Neuronal stem cell (in vitro differentiated cells): ENCODE results near the gene TNRC6B.

Source experiments
- DNase-seq: peaks from one replicate; pipeline ENCODE4 v3.0.0-alpha.2; 2013; ENCODE audit warnings: low spot score
- H2AFZ ChIP-seq: one replicate; pipeline ENCODE4 v1.6.1; 2013; ENCODE audit warnings: mild to moderate bottlenecking, low read length, inconsistent platforms
- H2AK5ac ChIP-seq: 2 replicates; pipeline ENCODE4 v1.6.1; 2013; ENCODE audit warnings: low read depth, mild to moderate bottlenecking, inconsistent platforms, low read length, moderate library complexity, mixed read lengths
- H2BK120ac ChIP-seq: 2 replicates; pipeline ENCODE4 v1.6.1; 2013; ENCODE audit warnings: low read depth, mild to moderate bottlenecking, inconsistent platforms, low read length, moderate library complexity, mixed read lengths
- H2BK12ac ChIP-seq: one replicate; pipeline ENCODE4 v1.6.1; 2013; ENCODE audit warnings: low read length, inconsistent platforms
- H2BK15ac ChIP-seq: 2 replicates; pipeline ENCODE4 v1.6.1; 2013; ENCODE audit warnings: mild to moderate bottlenecking, low read length, inconsistent platforms, mixed read lengths
- H2BK5ac ChIP-seq: one replicate; pipeline ENCODE4 v1.6.1; 2013; ENCODE audit warnings: inconsistent platforms, mild to moderate bottlenecking, low read length, moderate library complexity
- H3K14ac ChIP-seq: one replicate; pipeline ENCODE4 v1.6.1; 2013; ENCODE audit warnings: low read length, inconsistent platforms
- H3K18ac ChIP-seq: 2 replicates; pipeline ENCODE4 v1.6.1; 2013; ENCODE audit warnings: low read length, inconsistent platforms
- H3K23ac ChIP-seq: 2 replicates; pipeline ENCODE4 v1.6.1; 2013; ENCODE audit warnings: low read depth, mild to moderate bottlenecking, mixed read lengths, low read length, inconsistent platforms; ENCODE audit not compliant: poor library complexity
- H3K27ac ChIP-seq: replicated peaks from 3 replicates; pipeline ENCODE4 v1.5.1; 2013; ENCODE audit warnings: low read length, inconsistent platforms
- H3K27me3 ChIP-seq, 3 experiments: 2 replicates each; pipeline ENCODE4 v1.6.1; 2013; ENCODE audit warnings: low read length in 3 of 3, mild to moderate bottlenecking in 2 of 3, inconsistent platforms in 1 of 3, low read depth in 1 of 3, mixed read lengths in 1 of 3, moderate library complexity in 1 of 3; ENCODE audit not compliant: control insufficient read depth in 3 of 3, insufficient read depth in 3 of 3
- H3K36me3 ChIP-seq, 2 donors: replicated peaks in 1 of 2; 2 replicates each; pipeline ENCODE4 v1.6.1; 2013; ENCODE audit warnings: low read length in 2 of 2; ENCODE audit not compliant: control insufficient read depth in 2 of 2, insufficient read depth in 2 of 2
- H3K4ac ChIP-seq: 2 replicates; pipeline ENCODE4 v1.6.1; 2013; ENCODE audit warnings: inconsistent platforms, mild to moderate bottlenecking, low read length, moderate library complexity
- H3K4me1 ChIP-seq, 2 donors: 1 replicate in 1 of 2; 2 replicates in 1 of 2; pipeline ENCODE4 v1.6.1; 2013; ENCODE audit warnings: low read length in 2 of 2, low read depth in 1 of 2; ENCODE audit not compliant: control insufficient read depth in 2 of 2, insufficient read depth in 1 of 2
- H3K4me2 ChIP-seq: one replicate; pipeline ENCODE4 v1.6.1; 2013; ENCODE audit warnings: mild to moderate bottlenecking, low read length, inconsistent platforms; ENCODE audit not compliant: insufficient read depth, poor library complexity, severe bottlenecking
- H3K4me3 ChIP-seq, 2 donors: 2 replicates each; pipeline ENCODE4 v1.5.1; 2013; ENCODE audit warnings: low read length in 2 of 2, mild to moderate bottlenecking in 2 of 2, inconsistent platforms in 1 of 2, moderate library complexity in 1 of 2
- H3K79me1 ChIP-seq: one replicate; pipeline ENCODE4 v1.6.1; 2013; ENCODE audit warnings: low read depth, mild to moderate bottlenecking, inconsistent platforms, low read length, moderate library complexity
- H3K9ac ChIP-seq: one replicate; pipeline ENCODE4 v1.6.1; 2013; ENCODE audit warnings: mild to moderate bottlenecking, low read depth, low read length, inconsistent platforms; ENCODE audit not compliant: poor library complexity
- H3K9me3 ChIP-seq, 2 donors: replicated peaks in 1 of 2; 2 replicates each; pipeline versions ENCODE3 to v1.6.1; 2013; ENCODE audit warnings: low read length in 2 of 2, mild to moderate bottlenecking in 2 of 2, inconsistent platforms in 1 of 2, low read depth in 1 of 2, mixed read lengths in 1 of 2, moderate library complexity in 1 of 2; ENCODE audit not compliant: control insufficient read depth in 2 of 2, insufficient read depth in 1 of 2
- H4K8ac ChIP-seq: one replicate; pipeline ENCODE4 v1.6.1; 2013; ENCODE audit warnings: low read depth, mild to moderate bottlenecking, inconsistent platforms, low read length, moderate library complexity
- H4K91ac ChIP-seq: one replicate; pipeline ENCODE4 v1.6.1; 2013; ENCODE audit warnings: low read length, low read depth, mild to moderate bottlenecking, inconsistent platforms; ENCODE audit not compliant: poor library complexity
- WGBS, 2 donors: extraction: QIAGEN DNeasy Blood & Tissue Kit; methylation state at CpG; one replicate each; pipeline ENCODE4 v1.1.7; 2013; ENCODE audit warnings: missing lambda C conversion rate in 2 of 2, mixed read lengths in 1 of 2; ENCODE audit not compliant: insufficient read length in 2 of 2, insufficient replicate concordance in 1 of 2; ENCODE audit errors: extremely low coverage in 2 of 2; 5-methylcytosine and 5-hydroxymethylcytosine counted together

TNRC6B gene

DNA sequence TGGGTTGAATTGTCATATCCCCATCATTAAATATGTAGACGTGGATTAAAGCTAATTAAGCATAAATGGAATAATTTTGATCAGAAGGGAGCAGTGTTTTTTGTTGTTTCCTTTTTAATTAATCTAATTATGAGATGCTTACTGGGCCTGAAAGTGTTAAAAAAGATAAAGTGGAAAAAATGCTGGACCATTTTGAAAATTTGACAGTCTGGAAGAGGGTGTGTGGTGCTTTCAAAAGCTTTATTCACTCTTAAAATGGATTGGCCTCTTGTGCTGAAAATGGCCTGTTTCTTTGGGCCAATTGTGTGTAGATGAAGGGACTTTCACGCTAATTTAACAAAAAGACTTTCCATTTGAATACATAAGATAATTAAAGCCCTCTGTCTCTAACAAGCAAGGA lies 1.8 kb downstream of the TNRC6B start:
- Histone ChIP-seq H3K4ac (no peak overlapping the region), H3K27me3 (no peaks in the 10 kb centered on the region), H3K14ac (no peak overlapping the region), H3K18ac (no peak overlapping the region), H3K79me1 (peaks cover 3% of the 10 kb centered on the region), H3K9me3 (peaks cover 0 to under 1% of the 10 kb centered on the region in 2 donors), H2AK5ac (no peak overlapping the region), H2BK120ac (no peak overlapping the region), H4K8ac (no peak overlapping the region), H3K36me3 (peaks cover 0 to 7% of the 10 kb centered on the region in 2 donors), H2BK12ac (no peak overlapping the region), H3K23ac (no peak overlapping the region), H4K91ac (no peak overlapping the region), H3K9ac (no peak overlapping the region), H3K4me2 (peak overlapping the region; percentile 56), H3K27ac (no peak overlapping the region), H3K4me1 (peaks cover 16 to 31% of the 10 kb centered on the region in 2 donors), H2BK15ac (no peak overlapping the region), H3K4me3 (peak overlapping the region in 1 of 2 donors; percentile 85), H2AFZ (no peak overlapping the region), H2BK5ac (no peak overlapping the region)
- no peak for DNase-seq
- WGBS, 2 donors: no CpG with 5 or more reads among the region's 2 CpGs

DNA sequence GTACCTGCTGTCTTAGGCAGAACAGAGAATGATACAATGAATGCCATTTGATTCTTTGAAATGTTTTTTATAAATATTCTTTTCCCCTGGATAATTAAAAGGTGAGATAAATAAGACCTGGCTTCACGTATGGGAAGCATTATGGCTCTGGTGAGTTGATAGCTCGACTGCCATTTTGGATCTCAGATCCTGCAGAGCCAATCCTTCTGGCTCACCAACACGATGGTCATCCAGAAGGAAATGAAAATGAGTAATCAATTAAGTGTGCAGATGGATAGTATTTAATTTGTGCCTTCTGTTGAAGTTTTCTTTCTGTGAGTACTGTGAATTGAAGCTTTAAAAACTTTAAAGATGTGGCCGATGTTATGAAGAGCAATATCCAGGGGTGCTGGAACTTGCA lies 2.7 kb downstream of the TNRC6B start:
- no peak overlapping the region for H3K27ac ChIP-seq

DNA sequence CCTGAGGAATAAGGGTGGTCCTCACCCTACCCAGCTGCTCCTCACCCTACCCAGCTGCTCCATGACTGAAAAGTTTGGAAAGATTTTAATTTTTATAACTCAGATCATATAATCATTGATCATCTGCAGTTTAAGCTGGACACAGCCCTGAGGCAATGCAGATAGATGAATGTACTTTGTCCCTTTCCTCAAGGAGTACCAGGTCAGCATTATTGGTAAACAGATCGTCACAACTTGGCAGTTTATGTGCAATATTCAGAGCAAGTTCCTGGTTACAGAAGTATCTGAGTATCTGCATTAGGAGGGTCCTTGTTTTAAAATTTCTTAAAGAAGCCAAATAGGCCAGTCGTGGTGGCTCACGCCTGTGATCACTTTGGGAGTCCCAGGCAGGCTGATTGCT lies 3.6 kb downstream of the TNRC6B start:
- Histone ChIP-seq H3K18ac (no peak overlapping the region), H3K79me1 (peaks cover 7% of the 10 kb centered on the region), H2BK15ac (no peak overlapping the region), H3K4me2 (no peak overlapping the region), H2BK12ac (no peak overlapping the region), H3K14ac (no peak overlapping the region), H2BK120ac (no peak overlapping the region), H2BK5ac (no peak overlapping the region), H3K23ac (no peak overlapping the region), H3K27me3 (no peaks in the 10 kb centered on the region), H2AK5ac (no peak overlapping the region), H3K9ac (no peak overlapping the region), H2AFZ (no peak overlapping the region), H4K8ac (no peak overlapping the region), H3K9me3 (peaks cover 0 to 3% of the 10 kb centered on the region in 2 donors), H3K36me3 (peaks cover 0 to 7% of the 10 kb centered on the region in 2 donors), H3K4me1 (peaks cover 12 to 27% of the 10 kb centered on the region in 2 donors), H3K4me3 (no peak overlapping the region), H3K4ac (no peak overlapping the region), H4K91ac (no peak overlapping the region), H3K27ac (no peak overlapping the region)
- no CpG with 5 or more reads among the region's 3 CpGs for WGBS, 2 donors
- DNase-seq: no peak

More for the DNA sequence above, 2.7 kb downstream of the TNRC6B start:
- Histone ChIP-seq H3K9ac (no peak overlapping the region), H3K36me3 (peaks cover 0 to 7% of the 10 kb centered on the region in 2 donors), H3K9me3 (peaks cover 0 to 3% of the 10 kb centered on the region in 2 donors), H2BK12ac (no peak overlapping the region), H2BK120ac (no peak overlapping the region), H3K4me1 (peaks cover 16 to 30% of the 10 kb centered on the region in 2 donors), H3K79me1 (peaks cover 3% of the 10 kb centered on the region), H4K8ac (no peak overlapping the region), H2BK15ac (no peak overlapping the region), H3K27me3 (no peaks in the 10 kb centered on the region), H3K4ac (no peak overlapping the region), H3K14ac (no peak overlapping the region), H2BK5ac (no peak overlapping the region), H3K4me2 (no peak overlapping the region), H2AFZ (no peak overlapping the region), H4K91ac (no peak overlapping the region), H2AK5ac (no peak overlapping the region), H3K23ac (no peak overlapping the region), H3K18ac (no peak overlapping the region), H3K4me3 (peak overlapping the region in 1 of 2 donors; percentile 85)
- WGBS, 2 donors: no CpG with 5 or more reads among the region's 4 CpGs
- DNase-seq: no peak

DNA sequence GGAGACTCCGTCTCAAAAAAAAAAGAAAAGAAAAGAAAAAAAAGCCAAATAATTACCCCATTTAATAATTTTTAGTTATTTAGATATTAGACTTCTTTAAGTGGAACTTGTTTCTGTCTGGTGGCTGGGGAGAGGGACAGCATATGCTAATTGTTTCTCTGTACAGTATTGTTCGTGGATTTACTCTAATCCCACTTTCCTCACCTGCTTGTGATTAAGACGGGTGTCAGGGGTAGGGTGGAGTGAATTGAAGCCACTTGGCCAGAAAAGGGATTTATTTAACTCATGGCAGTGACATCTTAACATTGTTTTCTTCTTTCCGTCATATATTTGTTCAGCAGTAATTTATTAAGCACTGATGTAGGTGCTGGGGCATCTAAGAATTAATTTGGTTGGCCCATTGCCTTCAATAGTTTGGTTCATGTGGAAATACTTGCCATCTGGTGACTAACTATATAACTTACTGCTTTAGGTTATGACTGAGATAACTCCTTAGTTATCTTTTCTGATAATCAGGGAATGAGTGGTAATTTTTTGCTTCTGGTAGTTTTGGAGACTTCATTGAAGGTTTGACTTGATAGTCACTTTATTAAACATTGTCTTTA lies 4.6 kb downstream of the TNRC6B start:
- Histone ChIP-seq H3K23ac (no peak overlapping the region), H3K4ac (no peak overlapping the region), H3K27ac (no peak overlapping the region), H3K18ac (no peak overlapping the region), H4K91ac (no peak overlapping the region), H2BK120ac (no peak overlapping the region), H2BK15ac (no peak overlapping the region), H2BK12ac (no peak overlapping the region), H4K8ac (no peak overlapping the region), H3K9ac (no peak overlapping the region), H3K4me3 (no peak overlapping the region), H3K14ac (no peak overlapping the region), H3K27me3 (no peaks in the 10 kb centered on the region), H3K36me3 (peaks cover 0 to 7% of the 10 kb centered on the region in 2 donors), H2AK5ac (no peak overlapping the region), H2BK5ac (no peak overlapping the region), H3K79me1 (peaks cover 9% of the 10 kb centered on the region), H3K4me2 (no peak overlapping the region), H3K9me3 (peaks cover 0 to 4% of the 10 kb centered on the region in 2 donors), H3K4me1 (peaks cover 11 to 19% of the 10 kb centered on the region in 2 donors), H2AFZ (no peak overlapping the region)
- DNase-seq: no peak
- no CpG with 5 or more reads among the region's 4 CpGs for WGBS, 2 donors
